K562 (cell line): ENCODE results near the gene CDCP2. TPM values are rescaled to one million over a fixed set of nuclear protein-coding genes. Genes with fewer than 3 reads are reported as not detected.

Experiments
- ATAC-seq: fragments of 200-7000 bp; cut with Tn5 transposase; 3 replicates; pipeline ENCODE4 v1.9.1; 2020; ENCODE audit warnings: moderate library complexity
- BruUV-seq: library from RNA; stranded (reverse); fragments of 400-500 nt; replicated peaks from 2 replicates; lab custom pipeline; 2021; lab: Mats Ljungman, UMichigan
- CTCF ChIA-PET: fragments of 300-600 bp; formaldehyde crosslinking; extraction: SDS; loops from one replicate; lab custom pipeline; 2021; ENCODE audit warnings: low intra/inter-chr PET ratio; lab: Yijun Ruan, JAX
- POLR2A ChIA-PET: fragments of 300-600, 350-650 bp; sonication (Branson Sonifier 250); formaldehyde crosslinking; extraction: SDS; loops from one replicate; lab custom pipeline; 2021; ENCODE audit warnings: antibody characterized with exemption, inconsistent platforms; lab: Yijun Ruan, JAX
- DNase-seq, 4 experiments: peaks; one replicate each; pipeline versions ENCODE4 v3.0.0 to v3.0.0-alpha.2; 2011 to 2018; ENCODE audit warnings: low spot score in 3 of 4, mixed read lengths in 3 of 4; ENCODE audit errors: extremely low read depth in 1 of 4
- FAIRE-seq: peaks from 2 replicates; lab custom pipeline; 2011; peaks lifted over from hg19 to GRCh38; lab: Jason Lieb, UNC
- H2AFZ ChIP-seq: 2 replicates; pipeline ENCODE4 v1.6.0; 2011; ENCODE audit warnings: low read depth, low read length, control low read depth, inconsistent platforms
- H3K27ac ChIP-seq: fragments of 200-600 bp; 3 replicates; pipeline ENCODE4 v1.8.0; 2011; ENCODE audit warnings: low read depth, mild to moderate bottlenecking, control low read depth, inconsistent platforms, low read length, moderate library complexity, mixed read lengths; ENCODE audit errors: extremely low read depth
- H3K27me3 ChIP-seq, 2 experiments: fragments of 300-600 bp in 1 of 2; 2 replicates in 1 of 2; 3 replicates in 1 of 2; pipeline versions ENCODE4 v1.6.0 to v1.8.0; 2011; ENCODE audit warnings: inconsistent platforms in 2 of 2, low read length in 2 of 2, mild to moderate bottlenecking in 1 of 2, mixed read lengths in 1 of 2, moderate library complexity in 1 of 2; ENCODE audit not compliant: control insufficient read depth in 2 of 2, insufficient read depth in 2 of 2
- H3K36me3 ChIP-seq: fragments of 300-600 bp; 3 replicates; pipeline ENCODE4 v1.8.0; 2011; ENCODE audit warnings: mild to moderate bottlenecking, low read length, inconsistent platforms; ENCODE audit not compliant: control insufficient read depth, insufficient read depth
- H3K4me1 ChIP-seq, 2 experiments: fragments of 200-600 bp in 1 of 2; replicated peaks in 1 of 2; 2 replicates in 1 of 2; 3 replicates in 1 of 2; pipeline versions ENCODE4 v1.5.1 to v1.8.0; 2011; ENCODE audit warnings: inconsistent platforms in 2 of 2, low read length in 2 of 2, mild to moderate bottlenecking in 1 of 2, mixed read lengths in 1 of 2, moderate library complexity in 1 of 2; ENCODE audit not compliant: control insufficient read depth in 2 of 2, insufficient read depth in 2 of 2
- H3K4me2 ChIP-seq: 2 replicates; pipeline ENCODE4 v1.6.1; 2011; ENCODE audit warnings: low read length, control low read depth, inconsistent platforms, mixed read lengths; ENCODE audit not compliant: insufficient read depth
- H3K4me3 ChIP-seq: fragments of 200-600 bp; sonication (generic), shearing (Covaris generic); 2 replicates; pipeline ENCODE4 v1.5.1; 2016; ENCODE audit warnings: control low read depth, inconsistent platforms
- H3K79me2 ChIP-seq: fragments of 200-600 bp; 3 replicates; pipeline ENCODE4 v1.8.0; 2011; ENCODE audit warnings: low read length, inconsistent platforms; ENCODE audit not compliant: control insufficient read depth, insufficient read depth
- H3K9ac ChIP-seq, 2 experiments: 2 replicates each; pipeline versions ENCODE4 v1.6.0 to v1.6.1; 2011; ENCODE audit warnings: low read depth in 2 of 2, low read length in 2 of 2, control low read depth in 1 of 2, inconsistent platforms in 1 of 2, mild to moderate bottlenecking in 1 of 2, mixed read lengths in 1 of 2; ENCODE audit not compliant: insufficient read depth in 1 of 2
- H3K9me1 ChIP-seq: one replicate; pipeline ENCODE4 v1.6.0; 2011; ENCODE audit warnings: inconsistent platforms, mild to moderate bottlenecking, low read length, moderate library complexity; ENCODE audit not compliant: control insufficient read depth, insufficient read depth
- H3K9me3 ChIP-seq: replicated peaks from 2 replicates; pipeline ENCODE4 v1.5.1; 2011; ENCODE audit warnings: low read depth, low read length, inconsistent platforms; ENCODE audit not compliant: control insufficient read depth, insufficient read depth
- H4K20me1 ChIP-seq: replicated peaks from 2 replicates; pipeline ENCODE4 v1.6.1; 2011; ENCODE audit warnings: low read length, inconsistent platforms, mixed read lengths; ENCODE audit not compliant: control insufficient read depth, insufficient read depth
- ADNP ChIP-seq: fragments of 200-800 bp; sonication (Bioruptor generic); IDR thresholded peaks from 2 replicates; pipeline ENCODE4 v1.6.1; 2016; ENCODE audit warnings: missing genetic modification characterization, missing compliant biosample characterization
- BACH1 ChIP-seq: fragments of 200-800 bp; sonication (Bioruptor generic); IDR thresholded peaks from 2 replicates; pipeline ENCODE4 v1.6.1; 2016; ENCODE audit warnings: missing genetic modification characterization, missing compliant biosample characterization
- BCOR ChIP-seq: fragments of 450-650 bp; IDR thresholded peaks from 2 replicates; pipeline ENCODE4 v1.6.1; 2016
- CHD4 ChIP-seq: fragments of 200-600 bp; sonication (generic); IDR thresholded peaks from 3 replicates; pipeline ENCODE4 v1.6.1; 2012; ENCODE audit warnings: low read depth, mild to moderate bottlenecking, mixed read lengths, low read length, inconsistent platforms; ENCODE audit not compliant: insufficient read depth, insufficient replicate concordance, poor library complexity, severe bottlenecking
- GABPB2 ChIP-seq: fragments of 250-450 bp; sonication (Bioruptor Pico); conservative IDR thresholded peaks from 2 replicates; pipeline ENCODE4 v1.5.1; 2021; ENCODE audit warnings: mild to moderate bottlenecking
- HDAC2 ChIP-seq: fragments of 450-650 bp; IDR thresholded peaks from 2 replicates; pipeline ENCODE4 v1.6.1; 2016; ENCODE audit warnings: mild to moderate bottlenecking
- KDM1A ChIP-seq, 2 experiments: fragments of 450-650 bp; IDR thresholded peaks; 2 replicates each; pipeline ENCODE4 v1.6.1; 2016; ENCODE audit warnings: mild to moderate bottlenecking in 2 of 2
- MAX ChIP-seq: sonication (generic); formaldehyde crosslinking; IDR thresholded peaks from 2 replicates; pipeline ENCODE4 v1.9.0; 2022; ENCODE audit warnings: mild to moderate bottlenecking, missing genetic modification reagents
- MEIS2 ChIP-seq: fragments of 450-650 bp; IDR thresholded peaks from 2 replicates; pipeline ENCODE4 v1.6.1; 2014; ENCODE audit warnings: mild to moderate bottlenecking; ENCODE audit not compliant: partially characterized antibody
- RBM25 ChIP-seq: fragments of 200-400 bp; formaldehyde crosslinking; IDR thresholded peaks from 2 replicates; pipeline ENCODE4 v1.6.1; 2018; ENCODE audit warnings: low read length, low read depth, moderate library complexity; ENCODE audit not compliant: severe bottlenecking
- WGBS: fragments of 100-300 bp; shearing (Covaris generic); methylation state at CpG from one replicate; pipeline ENCODE4 v1.1.6; 2016; ENCODE audit warnings: low coverage, mixed read lengths; ENCODE audit not compliant: insufficient coverage; ENCODE audit errors: missing lambda C conversion rate; 5-methylcytosine and 5-hydroxymethylcytosine counted together
- in situ Hi-C: fragments of 300-500 bp; cut with MboI; formaldehyde crosslinking; loops from 4 replicates; pipeline ENCODE4 v1.15.0; 2018; ENCODE audit warnings: inconsistent platforms, mixed read lengths
- intact Hi-C: fragments of 100-400 bp; cut with micrococcal nuclease; formaldehyde crosslinking; loops from 2 replicates; pipeline ENCODE4 v1.14.2; 2022
- polyA plus RNA-seq, 8 experiments: library from polyadenylated mRNA; depleted of rRNA in 4 of 8; stranded (reverse) in 5 of 8; unstranded in 3 of 8; fragments of >200 nt; fragmentation: Nextera tagmentation in 2 of 8; fragmentation: Illumina TruSeq in 1 of 8; extraction: Ambion mirVana in 2 of 8; extraction: Trizol in 1 of 8; gene quantifications; 2 replicates each; pipeline versions ENCODE4 v1.2.1 to v1.2.3, GENCODE V29; 2011 to 2014; ENCODE audit warnings: inconsistent platforms in 1 of 8, missing spikeins in 1 of 8
- total RNA-seq, 7 experiments: library from RNA; depleted of rRNA in 6 of 7; stranded (reverse); fragments of >200 nt in 6 of 7; fragmentation: Illumina TruSeq in 2 of 7; extraction: Trizol in 2 of 7; gene quantifications; 2 replicates each; pipeline versions ENCODE4 v1.2.1 to v1.2.3, GENCODE V29; 2011 to 2021; ENCODE audit warnings: low replicate concordance in 1 of 7

CDCP2 gene
- total and polyA plus RNA-seq, 9 of the 15 experiments (the other 6 are each of a cell fraction or from before 2014, with no cell fraction given) = not detected

GRCh38 chr1:54169068-54169467, 16.3 kb upstream of the CDCP2 start:
- intact Hi-C loops = loop anchor here (5.0 kb wide), 1 partner anchor 47 kb away; no protein-coding TSS in a partner anchor
- Histone ChIP-seq H4K20me1 (no peaks in the 10 kb centered on the region), H3K4me2 (no peak overlapping the region), H3K9me1 (no peaks in the 10 kb centered on the region), H3K4me1 (peaks cover 0 to 7% of the 10 kb centered on the region in 2 experiments; a peak in 4 of 5 replicates), H3K9ac (no peak overlapping the region), H3K9me3 (no peaks in the 10 kb centered on the region), H3K4me3 (no peak overlapping the region), H3K79me2 (no peaks in the 10 kb centered on the region), H3K27ac (no peak overlapping the region), H2AFZ (no peak overlapping the region), H3K36me3 (no peaks in the 10 kb centered on the region; the same call in 2 of the 3 replicates), H3K27me3 (no peaks in the 10 kb centered on the region)
- 15% methylated on average over 3 of the region's 3 CpGs for WGBS
- in situ Hi-C loops = no loop called here
- no TSS peak for BruUV-seq
- POLR2A ChIA-PET = interaction anchor here (0.7 kb wide), 1 partner anchor 9 kb away, joined by 3 read pairs; no protein-coding TSS in a partner anchor
- CTCF ChIA-PET = no interaction called here
- FAIRE-seq = peak; percentile 46
- DNase-seq = no peak
- ATAC-seq = no peak
- no peak for TF ChIP-seq BACH1
- peak; percentile 46 to 70; a peak in 2 of 4 replicates for TF ChIP-seq KDM1A (IDR thresholded peaks at IDR 0.05)
- TF ChIP-seq HDAC2 = peak; percentile 34; the same call in 1 of the 2 replicates
- peak; percentile 57; the same call in 1 of the 2 replicates for TF ChIP-seq ADNP (tag)
- peak; percentile 90 for TF ChIP-seq RBM25
- no peak for TF ChIP-seq MAX (CRISPR knock-in tag)
- TF ChIP-seq GABPB2 (CRISPR knock-in tag) = no peak
- peak; percentile 15 for TF ChIP-seq MEIS2
- TF ChIP-seq CHD4 = peak; percentile 74
- TF ChIP-seq BCOR = peak; percentile 87
